ENCODE results near the gene TPCN1.
"Not testable (repeated sequence)": the region's sequence is repeated elsewhere in the genome, so short reads cannot be mapped to it uniquely, and the experiment has no call there.

GRCh38 chr12:113206802-113207201 lies 14.5 kb upstream of the TPCN1 start:
- TF ChIP-seq POLR2A (IDR thresholded peaks at IDR 0.05; ENCODE audit: control extremely low read depth in 1 of 2, low read depth in 2 of 2, low read length in 2 of 2); EZH2 (IDR thresholded peaks at IDR 0.05; ENCODE audit: low read depth, low read length, severe bottlenecking); SP1 (IDR thresholded peaks at IDR 0.05; ENCODE audit: low read depth, low read length); POLR2AphosphoS5 (IDR thresholded peaks at IDR 0.05; ENCODE audit: low read depth, low read length); CHD1 (IDR thresholded peaks at IDR 0.05; ENCODE audit: low read depth, low read length); CTCF (IDR thresholded peaks at IDR 0.05; ENCODE audit: control extremely low read depth in 1 of 3, insufficient read depth in 1 of 3, low read depth in 1 of 3, low read length in 3 of 3); NANOG (IDR thresholded peaks at IDR 0.05; ENCODE audit: insufficient read depth, low read depth, low read length, poor library complexity, severe bottlenecking); EGR1 (IDR thresholded peaks at IDR 0.05; ENCODE audit: borderline replicate concordance, low read depth, low read length); HDAC6 (IDR thresholded peaks at IDR 0.05; ENCODE audit: low read depth, low read length): not testable (repeated sequence)

Data from H1 (cell line).